Gastroesophageal sphincter (tissue), 4 donors: ENCODE measurements around the gene C2CD2L. TPM values are rescaled to one million over a fixed set of nuclear protein-coding genes. Genes with fewer than 3 reads are reported as not detected.

Experiments
- ATAC-seq: fragments of 150-250 bp; one replicate; pipeline ENCODE4 v1.9.1; 2016; ENCODE audit warnings: mild to moderate bottlenecking, moderate library complexity
- H3K27ac ChIP-seq, 4 donors: fragments of 200-600 bp; sonication (generic) in 3 of 4; 1 replicate in 3 of 4; 2 replicates in 1 of 4; pipeline ENCODE4 v1.5.1; 2016 to 2019
- H3K27me3 ChIP-seq: fragments of 200-600 bp; sonication (generic); one replicate; pipeline ENCODE4 v1.5.1; 2019
- H3K36me3 ChIP-seq, 2 donors: fragments of 200-600 bp; sonication (generic); one replicate each; pipeline ENCODE4 v1.5.1; 2019; ENCODE audit warnings: control low read depth in 1 of 2
- H3K4me1 ChIP-seq, 3 donors: fragments of 200-600 bp; sonication (generic); 1 replicate in 2 of 3; 2 replicates in 1 of 3; pipeline ENCODE4 v1.5.1; 2016 to 2019; ENCODE audit warnings: control low read depth in 2 of 3
- H3K4me3 ChIP-seq, 2 donors: fragments of 200-600 bp; sonication (generic); one replicate each; pipeline ENCODE4 v1.5.1; 2019; ENCODE audit warnings: mild to moderate bottlenecking in 1 of 2, moderate library complexity in 1 of 2
- H3K9me3 ChIP-seq, 3 donors: fragments of 200-600 bp; sonication (generic); one replicate each; pipeline ENCODE4 v1.5.1; 2017 to 2019; ENCODE audit warnings: control low read depth in 2 of 3
- EP300 ChIP-seq: sonication (generic); formaldehyde crosslinking; IDR thresholded peaks from one replicate; pipeline ENCODE4 v1.6.1; 2017; ENCODE audit warnings: antibody characterized with exemption, mild to moderate bottlenecking
- POLR2A ChIP-seq, 2 donors: fragments of 450-650 bp; IDR thresholded peaks; one replicate each; pipeline ENCODE4 v1.6.1; 2017; ENCODE audit warnings: antibody characterized with exemption in 2 of 2, mild to moderate bottlenecking in 2 of 2, moderate library complexity in 1 of 2
- POLR2AphosphoS5 ChIP-seq: sonication (generic); formaldehyde crosslinking; IDR thresholded peaks from one replicate; pipeline ENCODE4 v1.6.1; 2017; ENCODE audit warnings: antibody characterized with exemption
- WGBS, 2 donors: methylation state at CpG; one replicate each; pipeline ENCODE4 v1.1.5; 2018; ENCODE audit warnings: low coverage in 1 of 2; 5-methylcytosine and 5-hydroxymethylcytosine counted together
- total RNA-seq, 4 donors: library from RNA; depleted of rRNA; stranded (reverse); fragments of >200 nt; gene quantifications; one replicate each; pipeline ENCODE4 v1.1.0, GENCODE V29; 2016
- TF ChIP-seq, protein P1 (sequence below), 4 experiments: fragments of 200-600 bp in 2 of 4; fragments of 450-650 bp in 2 of 4; sonication (generic) in 1 of 4; IDR thresholded peaks; one replicate each; pipeline ENCODE4 v1.5.1; 2017 to 2019; ENCODE audit warnings: antibody characterized with exemption in 4 of 4, mild to moderate bottlenecking in 2 of 4, moderate library complexity in 2 of 4

Gene C2CD2L
- total RNA-seq, 4 donors from 2014 or later: 3.4 to 13.3 (median 8.3) TPM

DNA sequence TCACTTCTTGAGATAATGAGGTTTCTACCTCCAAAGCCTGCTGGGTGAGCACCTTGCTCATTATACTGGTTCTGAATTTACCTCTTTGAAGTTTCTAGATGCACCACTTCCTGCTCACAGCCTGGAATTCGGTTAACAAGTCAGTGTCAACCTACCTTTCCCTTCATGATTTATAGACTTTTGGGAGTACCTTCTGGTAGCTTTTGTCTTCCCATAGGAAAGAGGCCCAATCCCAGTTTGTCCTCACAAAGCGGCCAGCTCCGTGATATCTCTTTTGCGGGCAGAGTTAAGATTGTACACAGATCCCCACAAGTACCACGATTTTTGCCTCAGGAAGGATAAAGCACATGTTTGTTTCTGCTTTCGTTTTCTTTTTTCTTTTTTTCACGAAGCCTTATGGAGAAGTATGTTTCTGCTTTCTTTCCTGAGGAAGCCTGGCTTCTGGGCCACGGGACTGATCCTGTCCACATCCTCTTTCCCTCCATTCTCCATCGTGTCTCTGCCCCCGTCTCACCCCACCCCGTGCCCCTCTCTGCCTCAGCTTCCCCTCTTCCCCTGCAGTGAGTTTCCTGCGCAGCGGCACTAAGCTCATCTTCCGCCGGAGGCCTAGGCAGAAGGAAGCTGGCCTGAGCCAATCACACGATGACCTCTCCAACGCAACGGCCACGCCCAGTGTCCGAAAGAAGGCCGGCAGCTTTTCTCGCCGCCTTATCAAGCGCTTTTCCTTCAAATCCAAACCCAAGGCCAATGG lies 8.5 kb downstream of the C2CD2L start:
- H3K27ac ChIP-seq: peak overlapping the region in 2 of 4 donors; percentile 11 to 20
- no peak overlapping the region for H3K4me3 ChIP-seq
- H3K27me3 ChIP-seq: no peaks in the 10 kb centered on the region
- no peak for TF ChIP-seq POLR2A (IDR thresholded peaks at IDR 0.05)
- no peak for TF ChIP-seq POLR2AphosphoS5
- peaks cover 0 to 4% (median 0%) of the 10 kb centered on the region in 3 donors for H3K4me1 ChIP-seq
- H3K36me3 ChIP-seq: peaks cover 0 to 62% of the 10 kb centered on the region in 2 donors
- H3K9me3 ChIP-seq: no peaks in the 10 kb centered on the region
- peak; percentile 24 for ATAC-seq
- 55 to 60% methylated on average over 16 to 22 of the region's 24 CpGs for WGBS, 2 donors

- Histone ChIP-seq H3K27ac (peak overlapping the region in 2 of 4 donors; percentile 11 to 20), H3K4me1 (peaks cover 0 to 8% (median 0%) of the 10 kb centered on the region in 3 donors), H3K9me3 (no peaks in the 10 kb centered on the region), H3K36me3 (peaks cover 0 to 56% of the 10 kb centered on the region in 2 donors), H3K27me3 (no peaks in the 10 kb centered on the region), H3K4me3 (peak overlapping the region in 1 of 2 donors; percentile 12)
- WGBS, 2 donors: 76% methylated on average over 5 of the region's 10 CpGs; no CpG with 5 or more reads in 1 of the 2 donors
- TF ChIP-seq, protein P1, sequence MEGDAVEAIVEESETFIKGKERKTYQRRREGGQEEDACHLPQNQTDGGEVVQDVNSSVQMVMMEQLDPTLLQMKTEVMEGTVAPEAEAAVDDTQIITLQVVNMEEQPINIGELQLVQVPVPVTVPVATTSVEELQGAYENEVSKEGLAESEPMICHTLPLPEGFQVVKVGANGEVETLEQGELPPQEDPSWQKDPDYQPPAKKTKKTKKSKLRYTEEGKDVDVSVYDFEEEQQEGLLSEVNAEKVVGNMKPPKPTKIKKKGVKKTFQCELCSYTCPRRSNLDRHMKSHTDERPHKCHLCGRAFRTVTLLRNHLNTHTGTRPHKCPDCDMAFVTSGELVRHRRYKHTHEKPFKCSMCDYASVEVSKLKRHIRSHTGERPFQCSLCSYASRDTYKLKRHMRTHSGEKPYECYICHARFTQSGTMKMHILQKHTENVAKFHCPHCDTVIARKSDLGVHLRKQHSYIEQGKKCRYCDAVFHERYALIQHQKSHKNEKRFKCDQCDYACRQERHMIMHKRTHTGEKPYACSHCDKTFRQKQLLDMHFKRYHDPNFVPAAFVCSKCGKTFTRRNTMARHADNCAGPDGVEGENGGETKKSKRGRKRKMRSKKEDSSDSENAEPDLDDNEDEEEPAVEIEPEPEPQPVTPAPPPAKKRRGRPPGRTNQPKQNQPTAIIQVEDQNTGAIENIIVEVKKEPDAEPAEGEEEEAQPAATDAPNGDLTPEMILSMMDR (IDR thresholded peaks at IDR 0.05): no peak
- TF ChIP-seq EP300 (no peak), POLR2AphosphoS5 (no peak), POLR2A (IDR thresholded peaks at IDR 0.05) (no peak)
- no peak for ATAC-seq
Observed at GRCh38 chr11:119116235-119116594, 9.1 kb downstream of the C2CD2L start.

GRCh38 chr11:119116601-119117000 lies 9.5 kb downstream of the C2CD2L start:
- WGBS, 2 donors: 67 to 100% methylated on average over 1 to 3 of the region's 5 CpGs
- H3K4me3 ChIP-seq: no peak overlapping the region
- peak overlapping the region in 1 of 4 donors; percentile 20 for H3K27ac ChIP-seq
- TF ChIP-seq POLR2AphosphoS5 (no peak), POLR2A (IDR thresholded peaks at IDR 0.05) (no peak), EP300 (no peak)
- TF ChIP-seq, protein P1 (IDR thresholded peaks at IDR 0.05): no peak
- H3K27me3 ChIP-seq: no peaks in the 10 kb centered on the region
- H3K36me3 ChIP-seq: peaks cover 0 to 52% of the 10 kb centered on the region in 2 donors
- H3K9me3 ChIP-seq: no peaks in the 10 kb centered on the region
- H3K4me1 ChIP-seq: peaks cover 0 to 8% (median 0%) of the 10 kb centered on the region in 3 donors
- ATAC-seq: no peak

GRCh38 chr11:119117004-119117706 lies 10.0 kb downstream of the C2CD2L start:
- TF ChIP-seq POLR2AphosphoS5 (no peak), EP300 (no peak), POLR2A (IDR thresholded peaks at IDR 0.05) (no peak)
- TF ChIP-seq, protein P1 (IDR thresholded peaks at IDR 0.05): no peak
- Histone ChIP-seq H3K36me3 (peaks cover 0 to 47% of the 10 kb centered on the region in 2 donors), H3K9me3 (no peaks in the 10 kb centered on the region), H3K27me3 (no peaks in the 10 kb centered on the region), H3K4me1 (peaks cover 0 to 12% (median under 1%) of the 10 kb centered on the region in 3 donors), H3K4me3 (no peak overlapping the region), H3K27ac (no peak overlapping the region)
- ATAC-seq: no peak
- WGBS, 2 donors: 93% methylated on average over 3 of the region's 3 CpGs; no CpG with 5 or more reads in 1 of the 2 donors

DNA sequence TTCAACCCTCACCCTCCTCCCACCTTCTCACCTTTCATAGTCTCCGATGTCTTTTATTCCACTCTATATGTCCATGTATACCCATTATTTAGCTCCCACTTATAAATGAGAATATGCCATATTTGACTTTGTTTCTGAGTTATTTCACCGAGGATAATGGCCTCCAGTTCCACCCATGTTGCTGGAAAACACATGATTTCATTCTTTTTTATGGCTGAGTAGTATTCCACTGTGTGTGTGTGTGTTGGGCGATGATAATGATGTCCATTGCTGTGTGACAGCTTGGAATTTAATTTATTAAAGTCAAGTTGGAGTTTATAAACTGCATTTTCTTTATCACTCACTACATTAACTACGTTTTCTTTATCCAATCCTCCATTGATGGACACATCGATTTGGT lies 11.1 kb downstream of the C2CD2L start:
- no peak overlapping the region for H3K27ac ChIP-seq
- no peaks in the 10 kb centered on the region for H3K9me3 ChIP-seq
- no peak for ATAC-seq
- 87 to 98% methylated on average over 5 of the region's 5 CpGs for WGBS, 2 donors
- peaks cover 2 to 23% (median 6%) of the 10 kb centered on the region in 3 donors for H3K4me1 ChIP-seq
- H3K27me3 ChIP-seq: no peaks in the 10 kb centered on the region
- peaks cover 0 to 36% of the 10 kb centered on the region in 2 donors for H3K36me3 ChIP-seq
- no peak for TF ChIP-seq POLR2A (IDR thresholded peaks at IDR 0.05)
- no peak for TF ChIP-seq POLR2AphosphoS5
- no peak for TF ChIP-seq EP300
- no peak overlapping the region for H3K4me3 ChIP-seq
